HCT116 (cell line): Measurements from ENCODE around the gene FBXO7. TPM values are rescaled to one million over a fixed set of nuclear protein-coding genes. Genes with fewer than 3 reads are reported as not detected.

Experiments
- ATAC-seq: fragments of 200-7000 bp; cut with Tn5 transposase; 2 replicates; pipeline ENCODE4 v1.9.1; 2020; ENCODE audit warnings: mild to moderate bottlenecking, moderate library complexity
- BruUV-seq: library from RNA; stranded (reverse); fragments of 400-500 nt; replicated peaks from 2 replicates; lab custom pipeline; 2021; lab: Mats Ljungman, UMichigan
- CTCF ChIA-PET: fragments of 300-600 bp; sonication (Branson Sonifier 250); formaldehyde crosslinking; loops from one replicate; lab custom pipeline; 2021; ENCODE audit warnings: antibody characterized with exemption; lab: Charles Lee
- POLR2A ChIA-PET: fragments of 300-600, 350-600 bp; sonication (Branson Sonifier 250); formaldehyde crosslinking; loops from one replicate; lab custom pipeline; 2021; ENCODE audit warnings: antibody characterized with exemption; lab: Charles Lee
- RAD21 ChIA-PET, 2 experiments: fragments of 300-600 bp; sonication (Branson Sonifier 250); formaldehyde crosslinking; loops; one replicate each; lab custom pipeline; 2023; ENCODE audit warnings: low total read pairs in 2 of 2; ENCODE audit not compliant: uncharacterized antibody in 2 of 2, unreplicated experiment in 2 of 2, low non-redundant PET in 1 of 2; lab: Charles Lee
- DNase-seq: peaks from one replicate; pipeline ENCODE4 v3.0.0-alpha.2; 2010; ENCODE audit warnings: low read depth, low spot score
- H2AFZ ChIP-seq: fragments of 200-600 bp; shearing (Covaris generic), sonication (generic); 2 replicates; pipeline ENCODE4 v1.6.1; 2017; ENCODE audit warnings: low read depth, mixed run types, mixed read lengths, antibody characterized with exemption, low read length; ENCODE audit not compliant: poor library complexity, severe bottlenecking
- H3K27ac ChIP-seq: 2 replicates; pipeline ENCODE4 v1.5.1; 2012; ENCODE audit warnings: low read depth, low read length
- H3K27me3 ChIP-seq: fragments of 200-600 bp; sonication (generic); 2 replicates; pipeline ENCODE4 v1.6.1; 2016; ENCODE audit warnings: mixed run types, low read length, mixed read lengths; ENCODE audit not compliant: insufficient read depth
- H3K36me3 ChIP-seq, 2 experiments: fragments of 200-500 bp in 1 of 2; fragments of 200-600 bp in 1 of 2; sonication (Bioruptor generic) in 1 of 2; sonication (generic) in 1 of 2; 2 replicates each; pipeline versions ENCODE4 v1.5.1 to v1.6.1; 2014 to 2016; ENCODE audit warnings: low read length in 2 of 2, inconsistent platforms in 1 of 2, mixed read lengths in 1 of 2, mixed run types in 1 of 2; ENCODE audit not compliant: insufficient read depth in 2 of 2, control insufficient read depth in 1 of 2
- H3K4me1 ChIP-seq, 2 experiments: fragments of 200-600 bp in 1 of 2; sonication (generic) in 1 of 2; 2 replicates each; pipeline versions ENCODE4 v1.5.1 to v1.6.1; 2012 to 2017; ENCODE audit warnings: low read length in 2 of 2, inconsistent platforms in 1 of 2, mild to moderate bottlenecking in 1 of 2, mixed read lengths in 1 of 2, mixed run types in 1 of 2, moderate library complexity in 1 of 2; ENCODE audit not compliant: insufficient read depth in 2 of 2, control insufficient read depth in 1 of 2
- H3K4me2 ChIP-seq: fragments of 200-600 bp; sonication (generic); 2 replicates; pipeline ENCODE4 v1.6.1; 2017; ENCODE audit warnings: mixed run types, low read length, mixed read lengths
- H3K4me3 ChIP-seq, 2 experiments: fragments of 200-600 bp in 1 of 2; sonication (generic) in 1 of 2; replicated peaks in 1 of 2; 2 replicates each; pipeline ENCODE4 v1.5.1; 2011 to 2016; ENCODE audit warnings: low read length in 2 of 2, control low read depth in 1 of 2, low read depth in 1 of 2, mild to moderate bottlenecking in 1 of 2, mixed read lengths in 1 of 2, mixed run types in 1 of 2
- H3K79me2 ChIP-seq: fragments of 200-600 bp; sonication (generic); 2 replicates; pipeline ENCODE4 v1.6.1; 2017; ENCODE audit warnings: mild to moderate bottlenecking, mixed run types, low read length, moderate library complexity, mixed read lengths; ENCODE audit not compliant: insufficient read depth
- H3K9ac ChIP-seq: fragments of 200-600 bp; sonication (generic); 2 replicates; pipeline ENCODE4 v1.6.1; 2016; ENCODE audit warnings: low read length, mixed read lengths
- H3K9me2 ChIP-seq: fragments of 200-600 bp; sonication (generic), shearing (Covaris generic); 2 replicates; pipeline ENCODE4 v1.6.1; 2017; ENCODE audit warnings: mixed run types, mild to moderate bottlenecking, moderate library complexity; ENCODE audit not compliant: insufficient read depth
- H3K9me3 ChIP-seq, 2 experiments: fragments of 200-500 bp in 1 of 2; fragments of 200-600 bp in 1 of 2; sonication (Bioruptor generic) in 1 of 2; sonication (generic) in 1 of 2; 2 replicates each; pipeline ENCODE4 v1.6.1; 2014 to 2017; ENCODE audit warnings: low read length in 2 of 2, mixed read lengths in 2 of 2, inconsistent platforms in 1 of 2, low read depth in 1 of 2, mild to moderate bottlenecking in 1 of 2, mixed run types in 1 of 2, moderate library complexity in 1 of 2; ENCODE audit not compliant: control insufficient read depth in 1 of 2, insufficient read depth in 1 of 2
- H4K20me1 ChIP-seq: fragments of 200-600 bp; sonication (generic), shearing (Covaris generic); 2 replicates; pipeline ENCODE4 v1.6.1; 2017; ENCODE audit warnings: mixed run types, mild to moderate bottlenecking, moderate library complexity; ENCODE audit not compliant: insufficient read depth
- CEBPB ChIP-seq: IDR thresholded peaks from 2 replicates; pipeline ENCODE4 v1.6.1; 2012; ENCODE audit warnings: low read depth
- ELF1 ChIP-seq: IDR thresholded peaks from 2 replicates; pipeline ENCODE4 v1.6.1; 2012; ENCODE audit warnings: low read depth, borderline replicate concordance
- JUND ChIP-seq: IDR thresholded peaks from 2 replicates; pipeline ENCODE4 v1.6.1; 2012
- POLR2A ChIP-seq: IDR thresholded peaks from 2 replicates; pipeline ENCODE4 v1.7.0; 2011; ENCODE audit warnings: borderline replicate concordance; ENCODE audit not compliant: insufficient read depth, insufficient read length; ENCODE audit errors: extremely low read depth
- SRF ChIP-seq: IDR thresholded peaks from 2 replicates; pipeline ENCODE4 v1.6.1; 2012; ENCODE audit warnings: low read depth
- TCF7L2 ChIP-seq: IDR thresholded peaks from 2 replicates; pipeline ENCODE4 v1.7.0; 2011; ENCODE audit warnings: borderline replicate concordance, inconsistent platforms; ENCODE audit not compliant: insufficient read depth, insufficient read length; ENCODE audit errors: extremely low read depth
- ZFX ChIP-seq: fragments of 450-650 bp; IDR thresholded peaks from 2 replicates; pipeline ENCODE4 v1.6.1; 2017
- intact Hi-C: fragments of 100-400 bp; cut with micrococcal nuclease; formaldehyde crosslinking; loops from 2 replicates; pipeline ENCODE4 v1.10.0; 2022
- total RNA-seq: library from RNA; stranded (reverse); gene quantifications from one replicate; pipeline ENCODE4 v1.2.1, GENCODE V29; 2021; ENCODE audit not compliant: unreplicated experiment
- TF ChIP-seq, protein P1 (sequence below): IDR thresholded peaks from 2 replicates; pipeline ENCODE4 v1.6.1; 2012

The FBXO7 gene
- total RNA-seq, 1 experiment from 2014 or later: 69.2 TPM

DNA sequence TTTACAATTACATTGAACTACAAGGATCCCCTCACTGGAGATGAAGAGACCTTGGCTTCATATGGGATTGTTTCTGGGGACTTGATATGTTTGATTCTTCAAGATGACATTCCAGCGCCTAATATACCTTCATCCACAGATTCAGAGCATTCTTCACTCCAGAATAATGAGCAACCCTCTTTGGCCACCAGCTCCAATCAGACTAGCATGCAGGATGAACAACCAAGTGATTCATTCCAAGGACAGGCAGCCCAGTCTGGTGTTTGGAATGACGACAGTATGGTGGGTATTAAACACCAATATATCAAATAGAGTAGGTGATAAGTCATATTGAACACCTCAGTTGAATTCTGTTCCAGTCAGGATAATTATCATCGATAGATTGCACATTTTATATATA lies 4.4 kb downstream of the FBXO7 start (continued):
- TF ChIP-seq TCF7L2: no peak
- no peak for TF ChIP-seq CEBPB

DNA sequence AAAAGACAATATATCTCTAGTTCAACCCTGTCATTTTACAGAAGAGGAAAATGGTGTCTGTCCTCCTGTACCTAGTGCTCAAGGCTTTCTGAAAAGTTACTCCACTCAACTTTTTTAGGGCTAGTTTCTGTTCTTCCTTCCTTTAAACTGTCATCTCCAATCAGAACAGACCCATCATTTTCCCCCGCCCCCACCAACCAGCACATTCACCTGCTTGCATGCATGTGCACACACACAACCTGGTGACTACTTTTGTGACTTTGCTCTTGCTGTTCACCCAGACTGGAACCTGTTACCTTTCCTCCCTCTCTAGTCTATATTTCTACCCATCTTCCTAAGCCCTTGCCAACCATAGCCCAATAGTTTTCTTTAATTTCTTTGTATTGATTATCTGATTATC lies 5.6 kb downstream of the FBXO7 start:
- no peak overlapping the region for H3K27ac ChIP-seq
- ATAC-seq: no peak
- peaks cover 9% of the 10 kb centered on the region; the same call in 1 of the 2 replicates for H4K20me1 ChIP-seq
- POLR2A ChIA-PET: no interaction called here
- H3K4me1 ChIP-seq: peaks cover 7 to 10% of the 10 kb centered on the region in 2 experiments; a peak in 2 of 4 replicates
- H3K9me2 ChIP-seq: no peaks in the 10 kb centered on the region
- no peak for TF ChIP-seq ELF1
- TF ChIP-seq JUND: no peak
- TF ChIP-seq SRF: no peak
- no peak for TF ChIP-seq ZFX
- no peak for TF ChIP-seq POLR2A
- peaks cover 8 to 15% of the 10 kb centered on the region in 2 experiments; a peak in 3 of 4 replicates for H3K36me3 ChIP-seq
- intact Hi-C loops: no loop called here
- CTCF ChIA-PET: no interaction called here
- no peak overlapping the region for H3K4me2 ChIP-seq
- no peak overlapping the region for H3K9ac ChIP-seq
- no peak overlapping the region for H3K4me3 ChIP-seq
- RAD21 ChIA-PET: no interaction called here
- no peak for DNase-seq
- BruUV-seq: no TSS peak
- H3K27me3 ChIP-seq: no peaks in the 10 kb centered on the region
- no peaks in the 10 kb centered on the region for H3K9me3 ChIP-seq
- peaks cover 99% of the 10 kb centered on the region for H3K79me2 ChIP-seq
- H2AFZ ChIP-seq: no peak overlapping the region

DNA sequence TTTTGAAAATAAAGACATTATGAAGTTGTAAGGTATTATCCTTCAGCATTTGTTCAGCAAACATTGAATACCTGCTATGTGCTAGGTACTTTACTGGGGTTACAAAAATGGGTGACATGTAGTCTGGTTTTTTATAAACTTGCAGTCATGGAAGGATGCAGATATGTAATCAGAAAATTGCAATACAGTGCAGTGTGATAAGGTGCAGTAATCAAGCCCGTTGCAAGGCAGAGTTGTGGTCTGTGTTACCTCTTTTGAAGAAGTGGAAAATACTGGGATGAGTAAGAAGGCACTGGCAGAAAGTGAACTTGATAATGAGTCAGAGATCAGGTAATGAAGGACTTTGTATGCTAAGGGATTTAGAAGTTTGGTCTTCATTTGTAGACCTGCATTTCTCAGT lies 8.1 kb downstream of the FBXO7 start:
- Histone ChIP-seq H4K20me1 (0 out of 2 replicates have a peak, but pooled peaks cover 5% of the 10 kb centered on the region), H3K79me2 (peaks cover 85% of the 10 kb centered on the region), H2AFZ (no peak overlapping the region), H3K9me3 (no peaks in the 10 kb centered on the region), H3K27ac (no peak overlapping the region), H3K4me1 (peaks cover 0 to 4% of the 10 kb centered on the region in 2 experiments; a peak in 1 of 4 replicates), H3K9ac (no peak overlapping the region), H3K4me2 (no peak overlapping the region), H3K4me3 (no peak overlapping the region), H3K36me3 (peaks cover 28 to 29% of the 10 kb centered on the region in 2 experiments; a peak in 3 of 4 replicates), H3K9me2 (no peaks in the 10 kb centered on the region), H3K27me3 (no peaks in the 10 kb centered on the region)
- no TSS peak for BruUV-seq
- ChIA-PET CTCF (no interaction called here), POLR2A (no interaction called here), RAD21 (no interaction called here)
- no peak for ATAC-seq
- no peak for TF ChIP-seq ZFX
- TF ChIP-seq ELF1: no peak
- TF ChIP-seq, protein P1, sequence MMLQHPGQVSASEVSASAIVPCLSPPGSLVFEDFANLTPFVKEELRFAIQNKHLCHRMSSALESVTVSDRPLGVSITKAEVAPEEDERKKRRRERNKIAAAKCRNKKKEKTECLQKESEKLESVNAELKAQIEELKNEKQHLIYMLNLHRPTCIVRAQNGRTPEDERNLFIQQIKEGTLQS: no peak
- intact Hi-C loops: no loop called here
- no peak for DNase-seq
